GM12801 (cell line): Measurements from ENCODE around the gene IST1.

ENCODE experiments used
- TF ChIP-seq, protein P1 (sequence below): IDR thresholded peaks from one replicate; pipeline ENCODE4 v1.5.1; 2011; ENCODE audit warnings: control low read depth; ENCODE audit not compliant: insufficient read length; ENCODE audit errors: extremely low read depth

Gene IST1

DNA sequence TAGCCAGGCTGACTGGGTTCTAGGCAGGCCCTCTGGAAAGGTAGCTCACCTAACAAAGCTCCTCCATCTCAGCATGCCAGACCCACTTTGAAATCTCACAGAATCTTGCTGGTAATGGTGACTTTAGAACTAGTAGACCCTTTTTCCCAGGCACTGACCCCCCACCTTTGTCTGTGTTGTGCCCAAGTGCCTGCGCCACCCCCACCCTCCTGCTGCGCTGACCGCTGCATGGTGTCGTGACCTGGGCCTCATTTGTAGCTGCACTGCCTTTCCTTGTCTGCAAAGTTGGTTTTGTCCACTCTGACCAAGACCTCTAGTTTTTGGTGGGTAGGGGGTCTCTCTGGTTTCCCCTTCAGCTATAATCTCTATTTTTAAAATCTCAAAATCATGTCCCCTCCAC lies 42.8 kb upstream of the IST1 start:
- TF ChIP-seq, protein P1, sequence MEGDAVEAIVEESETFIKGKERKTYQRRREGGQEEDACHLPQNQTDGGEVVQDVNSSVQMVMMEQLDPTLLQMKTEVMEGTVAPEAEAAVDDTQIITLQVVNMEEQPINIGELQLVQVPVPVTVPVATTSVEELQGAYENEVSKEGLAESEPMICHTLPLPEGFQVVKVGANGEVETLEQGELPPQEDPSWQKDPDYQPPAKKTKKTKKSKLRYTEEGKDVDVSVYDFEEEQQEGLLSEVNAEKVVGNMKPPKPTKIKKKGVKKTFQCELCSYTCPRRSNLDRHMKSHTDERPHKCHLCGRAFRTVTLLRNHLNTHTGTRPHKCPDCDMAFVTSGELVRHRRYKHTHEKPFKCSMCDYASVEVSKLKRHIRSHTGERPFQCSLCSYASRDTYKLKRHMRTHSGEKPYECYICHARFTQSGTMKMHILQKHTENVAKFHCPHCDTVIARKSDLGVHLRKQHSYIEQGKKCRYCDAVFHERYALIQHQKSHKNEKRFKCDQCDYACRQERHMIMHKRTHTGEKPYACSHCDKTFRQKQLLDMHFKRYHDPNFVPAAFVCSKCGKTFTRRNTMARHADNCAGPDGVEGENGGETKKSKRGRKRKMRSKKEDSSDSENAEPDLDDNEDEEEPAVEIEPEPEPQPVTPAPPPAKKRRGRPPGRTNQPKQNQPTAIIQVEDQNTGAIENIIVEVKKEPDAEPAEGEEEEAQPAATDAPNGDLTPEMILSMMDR = no peak

DNA sequence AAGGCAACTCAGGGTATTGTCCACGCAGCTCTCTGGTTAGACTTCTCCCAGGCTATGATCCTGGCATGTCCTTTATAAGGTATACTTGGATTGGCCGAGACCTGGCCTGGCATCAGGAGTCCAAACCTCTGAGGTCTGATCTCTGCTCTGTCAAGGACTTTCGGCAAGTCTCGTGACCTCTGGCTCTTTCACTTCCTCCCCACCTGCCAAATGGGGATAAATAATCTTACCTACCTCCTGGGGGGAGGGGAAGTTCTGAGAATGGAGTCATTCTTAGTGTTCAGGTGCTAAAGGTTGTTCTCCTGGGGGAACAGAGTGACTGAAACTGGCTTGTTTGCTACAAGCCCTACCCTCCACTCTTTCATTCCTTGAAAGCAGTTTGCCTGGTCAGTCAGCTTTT lies 41.9 kb upstream of the IST1 start:
- TF ChIP-seq, protein P1 = no peak

DNA sequence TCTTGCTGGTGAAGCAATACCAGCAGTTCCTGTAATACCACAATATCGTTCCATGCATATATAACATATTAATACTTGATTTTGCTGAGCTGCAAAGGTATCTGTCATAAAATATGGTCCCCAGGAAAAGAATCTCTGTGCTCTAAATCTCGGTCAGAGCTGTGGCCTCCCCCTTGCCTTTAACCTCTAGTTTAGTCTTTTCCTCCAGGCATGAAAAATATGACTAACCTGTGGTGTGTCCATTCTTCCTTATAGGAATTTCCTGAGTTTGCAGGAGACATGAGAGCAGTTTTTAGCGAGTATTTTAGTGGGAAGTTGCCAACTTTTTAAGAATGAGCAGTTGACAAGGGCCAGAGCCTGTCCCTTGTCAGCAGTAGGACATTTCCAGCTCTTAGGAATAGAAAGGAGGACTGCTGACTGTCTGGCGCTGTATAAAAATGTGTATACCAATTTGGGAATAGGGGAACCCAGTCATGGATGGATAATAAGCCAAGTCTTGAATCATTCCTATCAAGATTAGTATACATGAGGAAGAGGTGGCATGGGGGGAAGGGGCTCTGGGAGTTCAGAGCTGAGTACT lies 40.9 kb upstream of the IST1 start:
- TF ChIP-seq, protein P1 = no peak

DNA sequence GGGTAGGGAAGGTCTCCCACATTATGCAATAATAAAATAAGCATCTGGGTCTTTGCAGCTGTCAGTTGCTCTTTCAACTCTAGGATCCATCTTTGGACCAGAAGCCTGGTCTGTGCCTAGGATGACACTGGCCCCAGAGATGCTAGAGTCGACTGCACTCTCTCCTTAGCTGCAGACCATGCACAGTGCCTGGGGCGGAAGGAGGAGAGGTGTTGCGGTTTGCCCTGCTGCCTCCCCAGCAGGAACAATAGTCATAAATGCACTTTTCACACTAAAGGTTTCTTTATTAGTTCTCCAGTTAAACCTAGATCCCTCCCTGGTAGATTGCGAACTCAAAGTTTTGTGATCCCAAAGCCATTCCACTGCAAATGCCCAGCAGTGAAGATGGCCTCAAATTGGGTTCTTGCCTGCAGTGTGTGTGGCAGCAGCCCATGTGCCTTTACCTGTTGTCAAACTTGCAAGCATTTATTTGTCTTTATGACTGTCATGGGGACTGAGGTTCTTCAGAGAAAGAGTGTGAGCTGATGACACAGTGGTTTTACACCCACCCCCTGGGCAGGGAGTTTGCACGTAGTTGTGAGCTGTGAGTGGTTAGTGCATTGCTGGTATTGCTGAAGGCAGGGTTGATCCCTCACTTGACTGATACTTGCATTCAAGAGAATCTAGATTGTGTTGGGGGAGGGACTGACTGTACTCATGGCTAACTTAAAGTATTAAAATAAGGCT lies 39.2 kb upstream of the IST1 start:
- TF ChIP-seq, protein P1 = no peak

DNA sequence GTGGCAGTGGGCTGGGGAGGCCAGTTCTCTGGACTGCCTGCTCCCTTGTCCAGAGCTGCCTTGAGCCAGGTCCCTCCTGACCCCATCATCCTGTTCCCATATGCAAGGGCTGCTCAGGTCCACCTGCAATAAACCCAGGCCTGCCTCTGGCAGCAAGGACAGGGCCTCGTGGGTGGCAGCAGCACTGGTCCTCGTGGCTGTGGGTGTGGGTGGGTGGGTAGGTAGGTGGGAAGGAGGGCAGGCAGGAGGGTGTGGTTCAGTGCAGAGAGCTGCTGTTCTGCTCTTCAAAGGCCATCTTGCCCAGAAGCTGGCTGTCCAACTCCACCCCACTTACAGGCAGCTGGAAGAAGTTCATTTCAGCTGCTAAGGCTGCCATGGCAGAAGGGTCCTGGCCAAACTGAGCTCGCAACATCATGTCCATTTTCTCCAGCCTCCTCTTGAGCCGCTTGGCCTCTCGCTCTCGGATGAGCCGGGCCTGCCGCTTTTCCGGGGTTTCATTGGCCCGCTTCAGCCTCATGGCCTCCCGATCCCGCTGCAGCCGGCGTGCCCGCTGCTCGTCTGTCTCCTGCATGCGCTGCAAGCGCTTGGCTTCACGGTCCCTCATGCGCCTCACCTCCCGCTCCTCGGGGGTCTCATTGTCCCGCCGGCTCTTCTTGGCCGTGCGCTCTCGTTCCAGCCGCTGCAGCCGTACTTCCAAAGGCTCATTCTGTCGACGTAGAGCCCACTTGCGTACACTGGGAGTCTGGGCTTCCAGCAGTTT lies 35.4 kb upstream of the IST1 start:
- TF ChIP-seq, protein P1 = no peak

DNA sequence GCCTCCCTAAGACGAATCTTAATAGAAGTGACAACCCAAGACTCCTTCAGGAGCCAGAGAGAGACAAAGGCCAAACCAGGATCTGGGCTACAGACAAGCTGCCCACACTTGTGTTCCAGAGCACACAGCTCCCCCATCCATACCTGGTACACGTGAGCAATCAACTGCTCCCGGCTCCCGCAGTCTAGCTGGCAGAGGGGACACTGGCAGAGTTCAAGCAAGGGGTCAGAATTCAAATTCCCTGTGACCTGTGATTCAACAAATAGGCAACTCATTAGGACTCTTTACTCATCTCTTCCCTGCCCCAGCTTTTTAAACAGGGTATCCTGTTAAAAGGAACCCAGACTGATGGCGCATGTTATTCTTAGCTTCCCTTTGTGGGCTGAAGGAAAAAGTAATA lies 31.3 kb upstream of the IST1 start:
- TF ChIP-seq, protein P1 = no peak

DNA sequence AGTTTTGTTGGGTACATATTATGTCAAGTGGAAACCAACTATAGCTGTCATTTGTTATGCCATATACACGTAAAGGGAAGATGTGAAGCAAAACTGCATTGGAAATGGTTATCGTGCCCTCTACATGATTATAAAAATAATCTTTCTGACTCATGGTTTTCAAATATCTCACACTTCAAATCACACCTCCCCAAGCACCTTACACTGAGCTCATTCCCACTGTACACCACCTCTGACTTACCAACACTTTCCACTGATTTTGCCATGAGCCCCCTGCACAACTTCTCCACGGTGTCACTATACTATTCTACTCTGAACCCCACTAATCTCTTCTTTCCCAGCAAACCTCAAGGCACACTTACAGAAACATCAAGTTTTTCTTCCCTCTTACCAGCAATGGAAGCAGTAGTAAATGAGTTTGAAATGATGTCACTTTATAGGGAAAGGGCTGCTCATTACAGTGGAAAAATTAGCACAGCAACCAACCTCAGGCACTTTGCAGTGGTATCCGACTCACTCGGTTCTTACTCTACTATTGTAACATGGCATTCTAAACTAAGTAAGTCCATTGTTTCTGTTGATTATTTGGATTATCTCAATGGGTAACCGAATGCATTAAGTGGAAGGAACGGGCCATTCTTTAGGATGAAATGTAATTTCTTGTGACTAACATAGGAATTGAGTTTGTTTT lies 30.0 kb upstream of the IST1 start:
- TF ChIP-seq, protein P1 = no peak
